Right hindlimb (tissue), 1 donor: ENCODE measurements around the gene DOCK4.

Source experiments
- DNase-seq: peaks from one replicate; pipeline ENCODE4 v3.0.0-alpha.2; 2018

The DOCK4 gene

DNA sequence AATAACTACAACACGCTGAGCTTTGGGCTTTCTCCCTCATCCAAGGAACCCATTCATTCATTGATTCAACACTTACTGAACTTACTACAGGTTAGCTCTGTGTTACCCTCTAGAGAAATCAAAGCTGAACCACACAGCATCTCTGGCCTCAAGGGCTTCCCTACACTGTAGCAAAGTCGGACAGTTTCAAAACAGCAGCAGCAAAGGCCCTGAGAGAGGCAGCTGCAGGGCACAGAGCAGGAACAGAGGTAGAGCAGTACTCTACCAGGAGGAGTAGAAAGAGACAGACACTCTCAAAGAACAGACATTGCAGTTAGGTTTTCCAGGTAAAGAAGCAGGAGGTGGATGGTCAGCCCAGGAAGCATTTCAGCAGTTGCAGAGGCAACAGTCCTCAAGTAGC, 16.1 kb downstream of the DOCK4 start:
- no peak for DNase-seq

DNA sequence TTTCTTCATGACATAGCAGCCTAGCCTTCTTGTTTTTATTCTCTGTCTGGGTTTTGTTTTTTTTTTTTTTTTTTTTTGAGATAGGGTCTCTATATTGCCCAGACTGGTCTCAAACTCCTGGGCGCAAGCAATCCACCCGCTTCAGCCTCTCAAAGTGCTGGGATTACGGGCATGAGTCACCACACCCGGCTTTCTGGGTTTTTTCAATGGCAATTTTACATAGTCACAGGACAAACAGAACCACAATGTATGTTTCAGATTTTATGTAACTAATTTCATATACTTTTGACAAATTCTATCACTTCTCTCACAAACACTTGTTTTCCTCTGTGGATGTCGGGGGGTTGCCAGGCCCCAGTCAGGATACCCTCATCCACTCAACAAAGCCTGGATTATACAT, 16.5 kb downstream of the DOCK4 start:
- DNase-seq, result no peak

DNA sequence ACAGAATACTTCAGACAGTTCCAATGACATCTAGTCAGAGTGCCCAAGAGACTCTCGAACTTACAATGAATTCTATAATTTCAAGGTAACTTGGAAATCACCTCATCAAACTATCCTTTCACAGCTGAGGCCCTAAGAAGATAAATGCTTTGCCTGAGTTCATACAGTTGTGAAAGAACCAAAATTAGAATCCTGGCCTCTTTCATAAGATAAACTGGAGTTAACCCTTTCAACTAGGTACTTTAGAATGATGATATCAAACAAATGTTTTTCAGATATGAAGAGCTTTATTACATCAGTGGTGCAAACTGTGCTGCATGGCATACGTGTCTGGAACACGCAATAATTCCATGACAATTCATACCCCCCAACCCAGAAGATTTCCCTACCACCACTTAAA, 17.9 kb downstream of the DOCK4 start:
- DNase-seq, result no peak

DNA sequence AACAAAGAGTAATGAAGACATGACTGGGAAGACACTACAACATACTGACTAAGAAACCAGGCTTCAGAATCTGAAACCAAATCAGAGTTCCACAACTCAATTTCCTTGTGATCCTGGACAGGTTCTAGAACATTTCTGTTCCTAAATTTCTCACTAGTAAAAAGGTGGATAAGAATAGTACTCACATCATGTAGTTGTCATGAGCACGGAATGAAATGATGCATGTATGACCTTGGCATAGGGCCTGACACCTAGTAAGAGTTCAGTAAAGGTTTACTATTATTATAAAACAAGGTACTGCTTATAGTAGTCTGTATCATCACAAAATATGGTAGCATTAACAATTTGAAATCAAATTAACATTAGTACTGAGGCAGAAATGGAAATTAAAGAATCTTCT, 19.9 kb downstream of the DOCK4 start:
- no peak for DNase-seq

DNA sequence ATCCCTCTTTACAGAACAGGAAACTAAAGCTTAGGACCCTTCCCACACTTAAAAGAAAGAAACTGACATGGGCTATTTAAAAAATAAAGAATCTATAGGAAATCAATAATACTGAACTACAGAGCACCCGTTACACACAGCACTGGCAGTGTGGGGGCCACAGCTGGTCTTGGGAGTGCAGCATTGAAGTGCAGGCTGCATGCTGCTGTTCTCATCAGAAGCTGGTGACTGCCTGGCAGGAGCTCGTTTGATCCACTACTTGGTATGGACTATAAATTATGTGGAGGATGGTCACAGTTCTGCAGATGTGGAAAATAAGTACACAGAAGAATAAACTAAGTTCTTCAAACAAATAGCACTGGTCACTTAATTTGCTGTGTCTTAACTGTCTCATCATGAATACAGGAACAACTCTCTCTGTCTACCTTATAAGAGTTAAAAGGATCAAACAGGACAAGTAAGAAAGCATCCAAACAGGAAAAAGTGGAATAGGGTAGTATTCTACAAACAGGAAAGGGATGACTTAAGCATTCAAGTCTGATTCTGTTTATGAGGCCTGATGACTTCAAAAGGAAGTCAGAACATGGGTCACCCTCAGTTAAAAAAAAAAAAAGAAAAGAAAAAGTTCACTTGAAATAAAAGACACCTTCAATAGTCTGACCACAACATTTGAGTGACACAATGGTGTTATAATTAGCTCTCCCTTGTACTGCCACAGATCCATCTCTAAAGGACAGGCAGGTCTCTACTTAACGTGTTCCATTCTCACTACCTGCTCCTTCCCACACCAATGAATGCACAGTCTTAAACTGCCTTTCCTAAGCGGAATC, 21.0 kb downstream of the DOCK4 start:
- no peak for DNase-seq

DNA sequence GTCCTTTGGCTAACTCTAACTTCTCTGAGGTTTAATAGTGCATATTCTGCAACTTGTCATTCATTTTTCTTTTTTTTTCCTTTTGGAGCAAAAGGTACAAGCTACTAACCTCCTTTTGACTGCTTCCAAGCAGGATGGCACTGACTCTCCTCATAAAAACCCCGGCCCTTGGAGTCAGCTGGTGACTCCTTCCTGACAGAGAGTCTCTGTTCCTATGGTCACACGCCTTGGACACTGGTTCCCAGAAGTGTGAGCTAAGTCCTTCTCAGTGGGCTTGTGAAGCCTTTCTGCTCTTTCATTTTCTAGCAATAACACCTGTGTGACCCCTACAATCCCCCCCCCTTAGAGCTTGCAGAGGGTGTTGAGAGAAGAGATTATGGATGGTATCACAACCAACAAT, 21.7 kb downstream of the DOCK4 start:
- DNase-seq, result no peak

DNA sequence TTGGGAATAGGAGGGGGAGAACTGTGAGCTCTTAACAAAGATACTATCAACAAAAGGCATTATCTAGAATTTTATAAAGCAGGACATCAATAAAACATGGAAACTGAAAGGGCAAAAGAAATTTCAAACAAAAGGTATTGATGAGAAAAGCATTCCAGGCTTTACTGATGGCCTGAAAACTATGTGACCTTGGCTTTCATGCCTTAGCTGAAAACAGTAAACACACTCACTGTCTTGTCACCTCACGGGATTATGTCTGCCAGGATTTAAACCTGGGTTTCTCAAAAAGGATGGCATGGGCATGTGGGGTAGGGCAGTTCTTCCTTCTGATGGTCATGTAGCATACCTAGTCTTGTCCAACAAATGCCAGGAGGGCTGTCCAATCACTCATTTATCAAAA, 22.9 kb downstream of the DOCK4 start:
- DNase-seq, result no peak

DNA sequence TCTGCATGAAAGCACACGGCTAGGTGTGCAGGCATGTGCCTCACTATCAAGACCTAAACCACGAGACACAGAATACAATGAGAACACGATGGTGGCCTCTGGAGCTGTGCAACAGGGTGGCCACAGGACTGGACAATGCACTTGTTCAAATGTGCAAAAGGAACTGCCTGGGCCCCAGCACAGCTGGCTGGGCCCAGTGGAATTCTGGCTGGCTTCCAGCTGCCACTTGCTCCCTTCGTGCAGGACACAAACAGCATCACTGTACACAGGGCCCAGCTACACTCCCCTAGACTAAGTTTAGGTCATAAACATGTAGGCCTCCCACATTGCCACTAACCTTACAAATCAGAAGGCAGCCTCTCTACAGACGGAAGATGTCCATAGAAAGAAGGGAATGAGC, 23.4 kb downstream of the DOCK4 start:
- DNase-seq, result peak; percentile 37

DNA sequence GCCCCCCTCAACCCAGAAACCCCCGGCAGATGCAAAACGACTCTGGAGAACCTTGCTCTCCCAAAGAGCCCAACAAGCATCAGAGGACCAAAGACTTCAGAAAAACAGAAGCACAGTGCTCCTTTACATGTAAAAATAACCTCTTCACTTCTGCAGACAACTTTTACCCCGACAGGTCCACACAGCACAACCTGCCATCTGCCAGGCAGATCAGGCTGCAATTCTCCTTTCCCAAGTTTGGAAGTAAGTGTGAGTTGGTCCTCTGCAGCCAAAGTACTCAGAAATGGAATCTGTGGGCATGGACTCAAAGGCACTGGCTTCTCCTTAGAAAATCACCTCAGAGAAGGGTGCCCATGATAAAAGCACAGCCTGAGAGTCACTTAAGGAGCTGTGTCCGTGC, 26.0 kb downstream of the DOCK4 start:
- no peak for DNase-seq

DNA sequence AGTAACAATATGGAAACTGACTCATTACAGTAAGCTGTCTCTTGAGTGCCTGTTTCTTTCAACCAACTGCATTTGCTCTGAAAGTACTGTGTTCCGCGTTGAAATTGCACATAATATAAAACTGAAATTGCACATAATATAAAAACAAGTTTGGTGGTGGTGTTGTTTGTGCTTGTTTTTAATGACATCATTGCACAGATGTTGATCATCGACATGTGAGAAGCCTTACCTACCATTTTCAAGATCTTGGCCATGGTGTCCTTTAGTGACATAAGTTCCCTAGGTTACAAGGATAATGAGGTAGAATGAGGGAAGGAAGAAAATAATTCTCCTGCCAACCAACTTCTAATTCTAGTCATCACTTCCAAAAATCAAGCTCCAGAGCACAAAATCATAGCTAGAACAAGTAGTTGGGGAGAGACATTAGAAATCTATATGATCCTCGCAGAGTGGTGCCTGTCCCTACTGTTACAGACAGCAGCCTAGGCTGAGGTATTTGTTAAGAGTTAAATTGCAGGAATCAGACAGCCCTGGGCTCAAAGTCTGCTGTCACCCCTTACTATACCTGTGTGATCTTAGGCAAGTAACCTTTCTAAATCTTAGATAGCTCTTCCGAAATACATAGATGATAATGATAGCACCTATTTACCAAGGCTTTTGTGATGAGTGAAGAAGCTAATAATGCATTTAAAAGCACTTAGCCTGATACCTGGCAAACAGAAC, 29.3 kb downstream of the DOCK4 start:
- no peak for DNase-seq

DNA sequence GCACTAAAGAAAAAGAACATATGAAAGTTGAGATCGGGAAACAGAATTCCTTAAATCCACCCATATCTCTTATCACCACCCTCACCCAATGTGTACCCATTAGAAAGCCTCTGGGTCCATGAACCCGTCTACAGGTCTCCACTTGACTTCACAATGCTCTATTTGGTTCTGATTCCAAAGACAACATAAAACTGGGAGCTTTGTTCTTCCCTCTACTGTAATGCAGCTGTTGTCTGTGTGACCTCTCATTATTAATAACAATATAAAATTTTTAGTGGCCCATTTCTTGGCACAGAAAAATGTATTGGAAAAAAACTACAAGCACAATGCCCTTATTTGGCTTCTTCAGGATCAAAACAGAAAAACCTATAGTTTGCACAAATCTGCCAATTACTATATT, 30.0 kb downstream of the DOCK4 start:
- DNase-seq, result no peak

DNA sequence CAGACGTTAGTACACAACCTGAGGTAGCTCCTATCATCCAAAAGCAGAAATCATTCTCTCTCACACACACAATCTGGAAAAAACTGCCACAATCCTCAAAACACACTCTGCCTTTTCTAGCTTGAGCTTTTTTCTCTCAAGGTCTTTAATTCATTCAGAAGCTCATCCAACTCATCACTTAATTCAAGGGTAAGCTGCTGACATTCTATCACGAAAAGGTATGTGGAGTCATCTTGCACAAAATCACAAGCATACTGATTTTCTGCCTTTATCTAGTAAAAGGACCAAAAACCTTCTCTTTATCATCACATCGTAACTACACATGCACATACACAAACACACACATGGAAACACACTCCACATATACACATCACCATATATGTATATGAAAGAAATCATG, 32.0 kb downstream of the DOCK4 start:
- no peak for DNase-seq

DNA sequence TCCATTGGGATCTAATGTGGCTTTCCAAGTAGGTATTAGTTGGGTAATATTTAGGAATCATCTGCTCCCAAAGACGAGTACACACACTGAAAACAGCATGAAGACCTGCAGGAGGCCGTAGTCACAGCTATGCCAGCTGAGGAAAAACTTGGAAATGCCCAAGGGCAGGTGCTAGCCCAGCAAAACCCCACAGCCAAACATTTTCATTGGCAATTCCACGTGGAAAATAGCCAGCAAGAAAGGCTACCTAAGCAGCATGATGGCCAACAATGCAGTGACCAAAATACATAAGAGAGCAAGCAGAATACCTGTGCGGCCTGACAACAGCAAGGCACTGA, 32.7 kb downstream of the DOCK4 start:
- DNase-seq, result no peak

DNA sequence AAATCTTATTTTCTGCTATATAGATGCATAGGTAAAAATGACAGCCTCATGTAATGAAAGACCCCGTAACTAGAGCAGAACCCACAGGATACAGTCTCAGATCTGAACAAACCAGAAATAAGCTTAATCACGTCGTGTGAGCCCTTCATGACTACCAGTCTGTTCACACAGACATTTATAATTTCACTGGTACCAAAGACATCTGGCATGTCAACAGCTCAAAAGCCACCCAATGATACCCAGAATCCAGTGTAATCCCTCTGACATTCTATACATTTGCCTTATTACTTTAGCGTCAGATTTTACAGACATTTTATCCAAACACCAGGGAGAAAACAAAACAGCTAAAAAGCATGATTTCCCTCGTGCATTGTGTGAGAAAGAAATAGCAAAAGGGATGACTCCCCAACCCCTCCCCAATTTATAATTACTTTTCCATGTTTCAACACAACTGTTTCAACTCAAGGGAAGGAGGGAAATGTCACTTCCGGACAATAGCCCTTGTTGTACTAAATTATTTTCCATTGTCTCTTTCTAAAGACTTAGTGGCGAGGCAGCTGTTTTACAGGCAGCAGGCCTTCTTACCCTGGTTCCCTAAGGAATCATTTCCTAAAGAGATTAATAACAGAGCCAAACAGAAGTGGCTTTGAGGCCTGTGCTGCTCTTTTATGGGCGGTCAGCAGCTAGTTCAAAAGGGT, 33.2 kb downstream of the DOCK4 start:
- DNase-seq, result no peak

DNA sequence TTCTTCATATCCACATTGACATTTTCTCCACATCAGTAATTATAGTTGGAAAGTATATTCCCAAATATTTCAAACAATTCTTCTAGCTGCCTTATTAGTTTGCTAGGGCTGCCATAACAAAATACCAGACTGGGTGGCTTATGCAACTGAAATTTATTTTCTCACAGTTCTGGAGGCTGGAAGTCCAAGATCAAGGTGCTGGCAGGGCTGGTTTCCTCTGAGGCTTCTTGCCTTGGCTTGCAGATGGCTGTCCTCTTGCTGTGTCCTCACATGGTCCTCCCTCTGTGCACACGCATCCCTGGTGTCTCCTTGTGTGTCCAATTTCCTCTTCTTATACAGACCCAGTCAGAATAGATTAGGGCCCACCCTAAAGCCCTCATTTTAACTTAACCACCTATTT, 34.5 kb downstream of the DOCK4 start:
- no peak for DNase-seq

DNA sequence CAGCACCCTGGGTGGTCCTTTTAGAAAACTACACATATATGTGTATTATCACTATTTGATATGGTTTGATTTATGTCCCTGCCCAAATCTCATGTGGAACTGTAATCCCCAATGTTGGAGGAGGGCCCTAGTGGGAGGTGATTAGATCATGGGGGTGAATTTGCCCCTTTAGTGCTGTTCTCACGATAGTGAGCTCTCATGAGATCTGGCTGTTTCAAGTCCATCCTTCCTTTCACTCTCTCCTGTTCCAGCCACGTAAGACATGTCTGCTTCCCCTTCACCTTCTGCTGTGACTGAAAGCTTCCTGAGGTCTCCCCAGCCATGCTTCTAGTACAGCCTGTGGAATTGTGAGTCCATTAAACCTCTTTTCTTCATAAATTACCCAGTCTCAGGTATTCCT, 37.3 kb downstream of the DOCK4 start:
- DNase-seq, result no peak

DNA sequence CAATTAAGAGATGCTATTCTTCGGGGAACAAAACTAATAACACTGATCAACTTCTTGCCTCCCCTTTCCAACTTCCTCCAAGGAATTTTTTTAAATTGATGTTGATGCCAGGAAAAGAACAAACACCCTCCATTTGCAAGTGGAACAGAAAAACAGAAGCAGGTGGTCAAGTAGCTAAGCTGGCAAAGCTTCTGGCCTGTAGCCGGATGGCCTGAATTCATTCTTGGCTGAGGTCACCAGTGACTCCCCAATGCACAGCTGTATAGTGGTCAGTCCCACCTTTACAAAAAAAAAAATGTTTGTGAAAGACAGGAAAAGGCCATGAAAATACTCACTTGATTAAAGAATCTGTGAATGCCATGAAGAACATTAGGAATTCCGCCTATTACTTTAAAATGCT, 39.1 kb downstream of the DOCK4 start:
- no peak for DNase-seq

DNA sequence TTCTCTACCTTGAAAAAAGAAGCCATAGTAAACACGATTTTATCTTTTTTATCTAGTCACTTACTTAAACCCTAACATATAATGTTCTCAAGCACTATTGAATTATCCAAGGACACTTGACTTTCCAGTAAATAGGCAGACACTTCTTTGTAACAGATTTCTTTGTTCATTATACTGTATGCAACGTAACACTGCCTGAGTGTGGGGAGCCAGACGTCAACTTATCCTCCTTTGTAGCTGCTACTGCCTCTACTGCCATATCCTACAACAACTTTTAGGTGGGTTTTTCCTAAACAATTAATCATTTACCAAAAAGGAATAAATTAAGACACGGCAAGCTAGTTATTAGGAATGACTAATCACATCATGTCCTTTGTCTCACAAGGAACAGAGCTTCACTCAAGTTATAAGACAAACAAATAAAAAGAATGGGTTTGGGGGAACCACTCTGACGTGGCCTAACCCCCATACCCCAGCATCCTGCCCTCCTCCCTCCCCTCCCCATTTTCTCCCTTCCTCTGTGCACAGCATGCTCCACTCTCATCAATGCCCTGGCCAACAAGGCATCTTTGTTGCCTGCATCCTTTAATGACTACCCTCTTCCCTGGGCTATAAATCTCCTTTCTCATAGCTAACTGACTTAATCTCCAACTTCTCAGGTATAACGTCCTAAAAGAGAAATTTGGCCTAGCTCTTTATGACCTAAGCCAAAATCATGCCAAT, 43.3 kb downstream of the DOCK4 start:
- DNase-seq, result no peak

DNA sequence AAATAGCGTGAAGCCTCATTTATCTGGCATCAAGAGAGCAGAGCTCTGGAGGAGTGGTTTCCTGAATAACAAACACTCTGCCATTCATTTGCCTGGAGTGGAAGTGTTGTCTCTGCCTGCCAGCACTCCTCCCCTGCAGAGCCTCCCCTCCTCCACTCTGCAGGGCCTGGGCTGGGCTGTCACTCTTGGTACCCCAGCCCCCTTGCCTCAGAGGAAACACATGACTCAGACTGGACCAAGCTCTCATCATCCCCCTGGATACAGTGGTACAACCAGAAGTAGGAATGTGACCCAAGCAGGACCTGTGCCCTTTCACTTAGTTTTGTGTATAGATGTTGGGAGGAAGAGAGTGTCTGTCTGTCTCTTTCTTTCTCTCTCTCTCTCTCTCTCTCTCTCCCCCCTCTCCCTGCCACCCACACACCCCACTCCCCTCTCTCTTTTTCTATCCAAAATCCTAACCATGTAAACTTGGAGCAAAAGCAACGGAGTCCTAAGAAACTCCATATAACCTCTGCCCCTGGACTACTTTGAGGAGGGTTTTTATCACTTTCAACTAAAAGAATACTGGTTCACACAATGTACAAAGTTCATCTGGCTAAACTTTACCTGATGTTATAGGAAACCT, 43.9 kb downstream of the DOCK4 start:
- DNase-seq, result peak; percentile 35

DNA sequence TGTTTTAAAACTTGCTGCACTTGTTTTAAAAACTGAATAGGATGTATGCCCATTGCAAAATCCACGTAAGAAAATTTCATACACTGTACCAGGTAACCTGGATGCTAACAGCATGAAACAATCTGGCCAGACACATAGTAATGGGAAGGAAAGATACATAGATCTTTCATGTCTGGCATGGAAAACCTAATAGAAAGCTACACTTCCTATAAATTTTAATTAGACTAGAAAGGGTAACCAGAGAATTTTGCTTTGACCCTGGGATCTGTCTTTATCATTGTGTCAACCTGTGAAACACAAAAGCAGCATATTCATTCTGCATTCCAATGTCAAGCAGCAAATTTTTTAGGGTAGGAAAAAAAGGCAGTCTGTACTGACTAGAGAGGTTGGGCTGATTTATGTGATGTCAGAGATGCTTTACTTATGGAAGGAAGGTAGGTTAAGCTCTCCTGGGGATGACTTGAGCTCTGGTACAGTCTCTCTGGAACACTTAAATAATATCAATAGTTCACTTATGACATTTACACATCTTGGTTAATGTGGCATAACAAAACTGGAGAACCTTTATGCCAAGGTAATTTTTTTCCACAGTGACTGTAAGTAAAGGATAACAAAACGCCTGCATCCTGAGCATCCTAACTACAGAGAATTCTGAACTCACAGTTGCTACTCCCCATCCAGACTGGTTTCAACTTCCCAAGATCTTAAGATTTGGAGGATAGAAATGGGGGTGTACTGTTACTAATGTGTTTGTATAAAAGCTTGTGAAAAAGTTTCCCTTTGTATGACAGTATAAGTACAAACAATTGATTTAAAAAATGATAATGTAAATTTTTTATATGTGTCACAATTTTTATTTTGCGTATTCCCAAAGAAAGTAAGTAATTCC, 44.7 kb downstream of the DOCK4 start:
- no peak for DNase-seq

DNA sequence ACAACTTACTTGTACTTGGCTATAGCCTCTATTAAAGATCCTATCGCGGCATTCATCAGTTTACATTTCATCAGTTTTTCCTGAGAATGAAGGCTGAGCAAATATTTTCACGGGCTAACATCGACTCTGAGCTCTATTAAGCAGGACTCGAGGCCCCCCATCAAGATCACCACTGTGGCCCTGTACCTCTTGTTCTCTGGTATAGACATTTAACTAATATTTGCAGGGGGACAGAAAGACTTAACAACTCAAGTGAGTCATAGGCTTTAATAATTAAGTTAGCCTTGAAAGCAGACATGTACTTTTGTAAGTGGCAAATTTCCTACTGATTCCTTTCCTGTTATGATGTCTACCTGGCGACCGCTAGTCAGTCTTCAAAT, 45.4 kb downstream of the DOCK4 start:
- no peak for DNase-seq
